ENCODE results near the gene MLPH.
"Not testable (repeated sequence)": the region's sequence is repeated elsewhere in the genome, so short reads cannot be mapped to it uniquely, and the experiment has no call there.

MLPH gene

GRCh38 chr2:237457388-237457941 is 29.6 kb upstream of the MLPH start:
- DNase-seq (ENCODE audit: low spot score): no peak

- no peak for DNase-seq (ENCODE audit: low spot score)
Measured at GRCh38 chr2:237458519-237458918, 28.5 kb upstream of the MLPH start.

GRCh38 chr2:237459226-237459625 is 27.8 kb upstream of the MLPH start:
- no peak for DNase-seq (ENCODE audit: low spot score)

GRCh38 chr2:237459741-237460174 is 27.3 kb upstream of the MLPH start:
- DNase-seq (ENCODE audit: low spot score): no peak

GRCh38 chr2:237464757-237465391 is 22.2 kb upstream of the MLPH start:
- no peak for DNase-seq (ENCODE audit: low spot score)

GRCh38 chr2:237465515-237466148 is 21.4 kb upstream of the MLPH start:
- no peak for DNase-seq (ENCODE audit: low spot score)

GRCh38 chr2:237466211-237466610 is 20.8 kb upstream of the MLPH start:
- DNase-seq (ENCODE audit: low spot score): no peak

GRCh38 chr2:237467447-237468179 is 19.4 kb upstream of the MLPH start:
- DNase-seq (ENCODE audit: low spot score): no peak

- not testable (repeated sequence) for DNase-seq (ENCODE audit: low spot score)
Measured at GRCh38 chr2:237469410-237469809, 17.6 kb upstream of the MLPH start.

- DNase-seq (ENCODE audit: low spot score): no peak
Measured at GRCh38 chr2:237469849-237470248, 17.2 kb upstream of the MLPH start.

GRCh38 chr2:237470914-237471313 is 16.1 kb upstream of the MLPH start:
- no peak for DNase-seq (ENCODE audit: low spot score)

GRCh38 chr2:237471438-237472186 is 15.4 kb upstream of the MLPH start:
- peak; percentile 67 for DNase-seq (ENCODE audit: low spot score)

GRCh38 chr2:237472187-237472712 is 14.8 kb upstream of the MLPH start:
- no peak for DNase-seq (ENCODE audit: low spot score)

GRCh38 chr2:237472909-237473877 is 13.9 kb upstream of the MLPH start:
- DNase-seq (ENCODE audit: low spot score): no peak

GRCh38 chr2:237473878-237474441 is 13.1 kb upstream of the MLPH start:
- no peak for DNase-seq (ENCODE audit: low spot score)

- DNase-seq (ENCODE audit: low spot score): no peak
Measured at GRCh38 chr2:237474442-237474911, 12.6 kb upstream of the MLPH start.

- DNase-seq (ENCODE audit: low spot score): peak; percentile 88
Measured at GRCh38 chr2:237474931-237475703, 11.9 kb upstream of the MLPH start.

- DNase-seq (ENCODE audit: low spot score): no peak
Measured at GRCh38 chr2:237475704-237476141, 11.3 kb upstream of the MLPH start.

GRCh38 chr2:237478095-237478494 is 9.0 kb upstream of the MLPH start:
- DNase-seq (ENCODE audit: low spot score): no peak

All from germinal center (tissue), 1 donor.